ENCODE results near the gene RBP5. TPM values are rescaled to one million over a fixed set of nuclear protein-coding genes. Genes with fewer than 3 reads are reported as not detected.

Gene RBP5
- total RNA-seq, 1 donor from 2014 or later: 0.62 TPM

- intact Hi-C loops (cut with DNase I): no loop called here
Measured at GRCh38 chr12:7150356-7150755, 21.7 kb upstream of the RBP5 start.

GRCh38 chr12:7146906-7147305 is 18.2 kb upstream of the RBP5 start:
- intact Hi-C loops (cut with DNase I): no loop called here
- no peak for DNase-seq (ENCODE audit: low spot score)

More at GRCh38 chr12:7150356-7150755, 21.7 kb upstream of the RBP5 start:
- DNase-seq (ENCODE audit: low spot score): no peak

GRCh38 chr12:7146228-7146627 is 17.5 kb upstream of the RBP5 start:
- no peak for DNase-seq (ENCODE audit: low spot score)
- intact Hi-C loops (cut with DNase I): no loop called here

GRCh38 chr12:7145671-7146070 is 17.0 kb upstream of the RBP5 start:
- no peak for DNase-seq (ENCODE audit: low spot score)
- intact Hi-C loops (cut with DNase I): no loop called here

- intact Hi-C loops (cut with DNase I): no loop called here
- no peak for DNase-seq (ENCODE audit: low spot score)
Measured at GRCh38 chr12:7144414-7145120, 15.9 kb upstream of the RBP5 start.

GRCh38 chr12:7143564-7143963 is 14.9 kb upstream of the RBP5 start:
- intact Hi-C loops (cut with DNase I): no loop called here
- peak; percentile 53 for DNase-seq (ENCODE audit: low spot score)

GRCh38 chr12:7142809-7143465 is 14.2 kb upstream of the RBP5 start:
- intact Hi-C loops (cut with DNase I): no loop called here
- peak; percentile 46 for DNase-seq (ENCODE audit: low spot score)

- DNase-seq (ENCODE audit: low spot score): no peak
- intact Hi-C loops (cut with DNase I): no loop called here
Measured at GRCh38 chr12:7142056-7142644, 13.5 kb upstream of the RBP5 start.

- intact Hi-C loops (cut with DNase I): no loop called here
Measured at GRCh38 chr12:7141351-7142005, 12.8 kb upstream of the RBP5 start.

GRCh38 chr12:7139200-7139599 is 10.5 kb upstream of the RBP5 start:
- intact Hi-C loops (cut with DNase I): no loop called here
- DNase-seq (ENCODE audit: low spot score): no peak

More at GRCh38 chr12:7141351-7142005, 12.8 kb upstream of the RBP5 start:
- no peak for DNase-seq (ENCODE audit: low spot score)

GRCh38 chr12:7137908-7138307 is 9.2 kb upstream of the RBP5 start:
- no peak for DNase-seq (ENCODE audit: low spot score)
- intact Hi-C loops (cut with DNase I): no loop called here

- DNase-seq (ENCODE audit: low spot score): no peak
- intact Hi-C loops (cut with DNase I): no loop called here
Measured at GRCh38 chr12:7136676-7137075, 8.0 kb upstream of the RBP5 start.

GRCh38 chr12:7136071-7136470 is 7.4 kb upstream of the RBP5 start:
- DNase-seq (ENCODE audit: low spot score): no peak

GRCh38 chr12:7134396-7135166 is 5.9 kb upstream of the RBP5 start:
- DNase-seq (ENCODE audit: low spot score): no peak
- intact Hi-C loops (cut with DNase I): no loop called here

More at GRCh38 chr12:7136071-7136470, 7.4 kb upstream of the RBP5 start:
- intact Hi-C loops (cut with DNase I): no loop called here

- intact Hi-C loops (cut with DNase I): no loop called here
- DNase-seq (ENCODE audit: low spot score): no peak
Measured at GRCh38 chr12:7131502-7131866, 2.8 kb upstream of the RBP5 start.

GRCh38 chr12:7130701-7131501 is 2.2 kb upstream of the RBP5 start:
- intact Hi-C loops (cut with DNase I): no loop called here
- DNase-seq (ENCODE audit: low spot score): no peak

- DNase-seq (ENCODE audit: low spot score): peak; percentile 80
- intact Hi-C loops (cut with DNase I): no loop called here
Measured at GRCh38 chr12:7129872-7130691, 1.4 kb upstream of the RBP5 start, which contains the start of gene CLSTN3. Gene CLSTN3, plus strand, starts transcription at chr12:7130371. Its CDS starts 278 bp downstream, at chr12:7130649.

- no peak for DNase-seq (ENCODE audit: low spot score)
- intact Hi-C loops (cut with DNase I): no loop called here
Measured at GRCh38 chr12:7129287-7129871, 690 bp upstream of the RBP5 start.
